Small intestine (tissue), 7 donors: ENCODE measurements around the gene LCNL1. TPM values are rescaled to one million over a fixed set of nuclear protein-coding genes. Genes with fewer than 3 reads are reported as not detected.
A peak's percentile ranks its signal among the peaks of the same experiment; 100 is the strongest.

Experiments used
- DNase-seq, 2 donors: peaks; one replicate each; pipeline versions ENCODE4 v3.0.0 to v3.0.0-alpha.2; 2013
- FAIRE-seq: peaks from 2 replicates; lab custom pipeline; 2012; peaks lifted over from hg19 to GRCh38; lab: Jason Lieb, UNC
- H3K27ac ChIP-seq, 3 donors: one replicate each; pipeline ENCODE4 v1.5.1; 2013; ENCODE audit warnings: low read length in 2 of 3, mild to moderate bottlenecking in 2 of 3, control low read depth in 1 of 3, inconsistent platforms in 1 of 3, low read depth in 1 of 3, moderate library complexity in 1 of 3
- H3K27me3 ChIP-seq, 3 donors: one replicate each; pipeline ENCODE4 v1.6.1; 2013; ENCODE audit warnings: low read length in 3 of 3, inconsistent platforms in 1 of 3; ENCODE audit not compliant: control insufficient read depth in 3 of 3, insufficient read depth in 3 of 3
- H3K36me3 ChIP-seq, 3 donors: one replicate each; pipeline ENCODE4 v1.6.1; 2013; ENCODE audit warnings: low read length in 3 of 3, inconsistent platforms in 1 of 3, low read depth in 1 of 3, mild to moderate bottlenecking in 1 of 3, moderate library complexity in 1 of 3; ENCODE audit not compliant: control insufficient read depth in 3 of 3, insufficient read depth in 2 of 3
- H3K4me1 ChIP-seq, 3 donors: one replicate each; pipeline ENCODE4 v1.6.1; 2013; ENCODE audit warnings: low read length in 2 of 3, inconsistent platforms in 1 of 3, low read depth in 1 of 3, mild to moderate bottlenecking in 1 of 3, moderate library complexity in 1 of 3; ENCODE audit not compliant: control insufficient read depth in 3 of 3, insufficient read depth in 2 of 3
- H3K4me3 ChIP-seq, 3 donors: one replicate each; pipeline ENCODE4 v1.5.1; 2013; ENCODE audit warnings: low read length in 3 of 3, control low read depth in 1 of 3, inconsistent platforms in 1 of 3, low read depth in 1 of 3, mild to moderate bottlenecking in 1 of 3, moderate library complexity in 1 of 3
- H3K9me3 ChIP-seq, 2 donors: one replicate each; pipeline ENCODE4 v1.6.1; 2013; ENCODE audit warnings: low read depth in 1 of 2, low read length in 1 of 2; ENCODE audit not compliant: control insufficient read depth in 2 of 2, insufficient read depth in 1 of 2
- WGBS, 3 donors: extraction: QIAGEN DNeasy Blood & Tissue Kit; methylation state at CpG; one replicate each; pipeline ENCODE4 v1.1.7; 2013; 5-methylcytosine and 5-hydroxymethylcytosine counted together
- polyA plus RNA-seq, 4 donors: library from polyadenylated mRNA; stranded (reverse) in 3 of 4; unstranded in 1 of 4; fragments of 200-250 nt in 3 of 4; fragments of 120-200 nt in 1 of 4; gene quantifications; one replicate each; pipeline versions ENCODE4 v1.2.1 to v1.2.3, GENCODE V29; 2013
- donor health status: healthy with polysubstance abuse.
- donor health status: control.
- donor health status: control.
- donor health status: Bipolar disorder and iron deficiency.
- donor health status: healthy.

The LCNL1 gene
- polyA plus RNA-seq, 4 donors = 0.07 to 0.16 TPM; not detected in 2

- DNase-seq = no peak
- no peak for FAIRE-seq
- Histone ChIP-seq H3K27me3 (peaks cover 0 to 7% (median 0%) of the 10 kb centered on the region in 3 donors), H3K27ac (peak overlapping the region in 1 of 3 donors; percentile 8), H3K4me3 (no peak overlapping the region), H3K4me1 (no peaks in the 10 kb centered on the region), H3K9me3 (no peaks in the 10 kb centered on the region), H3K36me3 (no peaks in the 10 kb centered on the region)
- 51 to 61% (median 59%) methylated on average over 15 of the region's 15 CpGs for WGBS, 3 donors
Observed at GRCh38 chr9:136974817-136975535, 7.8 kb upstream of the LCNL1 start.

GRCh38 chr9:136975644-136976043, 7.1 kb upstream of the LCNL1 start:
- no peaks in the 10 kb centered on the region for H3K9me3 ChIP-seq
- H3K4me3 ChIP-seq = no peak overlapping the region
- no peak overlapping the region for H3K27ac ChIP-seq
- 33 to 53% (median 48%) methylated on average over 14 of the region's 14 CpGs for WGBS, 3 donors
- no peaks in the 10 kb centered on the region for H3K36me3 ChIP-seq
- H3K4me1 ChIP-seq = no peaks in the 10 kb centered on the region
- FAIRE-seq = no peak
- peaks cover 0 to 11% (median 0%) of the 10 kb centered on the region in 3 donors for H3K27me3 ChIP-seq
- no peak for DNase-seq

- no peak within 1 kb of the TSS for H3K27ac ChIP-seq
- H3K4me1 ChIP-seq = no peaks in the 10 kb centered on the region
- H3K27me3 ChIP-seq = peaks cover 0 to 11% (median 0%) of the 10 kb centered on the region in 3 donors
- 71 to 78% (median 72%) methylated on average over 8 to 10 of the region's 10 CpGs for WGBS, 3 donors
- H3K4me3 ChIP-seq = peak within 1 kb of the TSS; percentile 18 to 27 (median 19)
- no peak for FAIRE-seq
- no peaks in the 10 kb centered on the region for H3K9me3 ChIP-seq
- H3K36me3 ChIP-seq = no peaks in the 10 kb centered on the region
- no peak for DNase-seq
Observed at GRCh38 chr9:136977223-136977622, 5.6 kb upstream of the LCNL1 start, which contains the start of gene PTGDS. Gene PTGDS, plus strand, starts transcription at chr9:136977504. Its CDS starts 75 bp downstream, at chr9:136977579.

- H3K4me3 ChIP-seq = peak overlapping the region in 2 of 3 donors; percentile 16 to 18
- DNase-seq = no peak
- no peaks in the 10 kb centered on the region for H3K36me3 ChIP-seq
- no peaks in the 10 kb centered on the region for H3K9me3 ChIP-seq
- 9 to 28% (median 22%) methylated on average over 16 to 33 of the region's 33 CpGs for WGBS, 3 donors
- H3K27ac ChIP-seq = no peak overlapping the region
- peaks cover 0 to 11% (median 0%) of the 10 kb centered on the region in 3 donors for H3K27me3 ChIP-seq
- H3K4me1 ChIP-seq = no peaks in the 10 kb centered on the region
- FAIRE-seq = no peak
Observed at GRCh38 chr9:136977649-136978072, 5.1 kb upstream of the LCNL1 start.

- no peaks in the 10 kb centered on the region for H3K4me1 ChIP-seq
- DNase-seq = peak; percentile 16 to 63
- H3K27me3 ChIP-seq = peaks cover 0 to 11% (median 0%) of the 10 kb centered on the region in 3 donors
- no peaks in the 10 kb centered on the region for H3K9me3 ChIP-seq
- FAIRE-seq = no peak
- H3K27ac ChIP-seq = no peak overlapping the region
- H3K4me3 ChIP-seq = peak overlapping the region; percentile 18 to 27 (median 19)
- 3 to 5% (median 4%) methylated on average over 37 to 78 of the region's 78 CpGs for WGBS, 3 donors
- no peaks in the 10 kb centered on the region for H3K36me3 ChIP-seq
Observed at GRCh38 chr9:136978073-136978864, 4.5 kb upstream of the LCNL1 start.

- H3K36me3 ChIP-seq = no peaks in the 10 kb centered on the region
- no peak for FAIRE-seq
- H3K4me1 ChIP-seq = no peaks in the 10 kb centered on the region
- H3K27me3 ChIP-seq = peaks cover 0 to 14% (median 0%) of the 10 kb centered on the region in 3 donors
- WGBS, 3 donors = 45 to 77% (median 53%) methylated on average over 21 to 41 of the region's 41 CpGs
- no peak for DNase-seq
- H3K27ac ChIP-seq = no peak overlapping the region
- H3K4me3 ChIP-seq = no peak overlapping the region
- H3K9me3 ChIP-seq = no peaks in the 10 kb centered on the region
Observed at GRCh38 chr9:136978865-136979544, 3.8 kb upstream of the LCNL1 start.

- DNase-seq (no peak), FAIRE-seq (no peak)
- Histone ChIP-seq H3K4me3 (no peak overlapping the region), H3K4me1 (peaks cover 0 to 3% (median 0%) of the 10 kb centered on the region in 3 donors), H3K9me3 (no peaks in the 10 kb centered on the region), H3K27ac (no peak overlapping the region), H3K27me3 (peaks cover 0 to 24% (median 6%) of the 10 kb centered on the region in 3 donors), H3K36me3 (no peaks in the 10 kb centered on the region)
- 75 to 84% (median 82%) methylated on average over 25 to 26 of the region's 26 CpGs for WGBS, 3 donors
Observed at GRCh38 chr9:136979769-136980587, 2.8 kb upstream of the LCNL1 start.
